Effector memory CD8-positive, alpha-beta T cell (primary cell): ENCODE data around the gene RHEB.
"Not testable (repeated sequence)": the region's sequence is repeated elsewhere in the genome, so short reads cannot be mapped to it uniquely, and the experiment has no call there.

Experiments used
- ATAC-seq: fragments of 150-1000 bp; cut with Tn5 transposase; replicated peaks from 2 replicates; pipeline ENCODE4 v1.10.0; 2021; ENCODE audit warnings: mild to moderate bottlenecking, moderate library complexity
- DNase-seq, 3 experiments: peaks; one replicate each; pipeline ENCODE4 v3.0.0; 2021
- H3K27ac Mint-ChIP-seq, 2 donors: one replicate each; pipeline ENCODE4 v1.8.0; 2022; ENCODE audit warnings: mild to moderate bottlenecking in 2 of 2, mixed read lengths in 2 of 2, moderate library complexity in 2 of 2
- H3K27me3 Mint-ChIP-seq, 2 donors: one replicate each; pipeline ENCODE4 v1.8.0; 2022; ENCODE audit warnings: mixed read lengths in 2 of 2
- H3K36me3 Mint-ChIP-seq: one replicate; pipeline ENCODE4 v1.8.0; 2022; ENCODE audit warnings: mild to moderate bottlenecking, moderate library complexity, mixed read lengths; ENCODE audit not compliant: insufficient read depth
- H3K4me1 Mint-ChIP-seq, 2 donors: one replicate each; pipeline ENCODE4 v1.8.0; 2022; ENCODE audit warnings: low read depth in 2 of 2, mixed read lengths in 2 of 2
- H3K4me3 Mint-ChIP-seq, 2 donors: one replicate each; pipeline ENCODE4 v1.8.0; 2022; ENCODE audit warnings: mild to moderate bottlenecking in 2 of 2, mixed read lengths in 2 of 2, moderate library complexity in 2 of 2
- H3K9me3 Mint-ChIP-seq, 2 donors: one replicate each; pipeline ENCODE4 v1.8.0; 2022; ENCODE audit warnings: mixed read lengths in 2 of 2

RHEB gene

DNA sequence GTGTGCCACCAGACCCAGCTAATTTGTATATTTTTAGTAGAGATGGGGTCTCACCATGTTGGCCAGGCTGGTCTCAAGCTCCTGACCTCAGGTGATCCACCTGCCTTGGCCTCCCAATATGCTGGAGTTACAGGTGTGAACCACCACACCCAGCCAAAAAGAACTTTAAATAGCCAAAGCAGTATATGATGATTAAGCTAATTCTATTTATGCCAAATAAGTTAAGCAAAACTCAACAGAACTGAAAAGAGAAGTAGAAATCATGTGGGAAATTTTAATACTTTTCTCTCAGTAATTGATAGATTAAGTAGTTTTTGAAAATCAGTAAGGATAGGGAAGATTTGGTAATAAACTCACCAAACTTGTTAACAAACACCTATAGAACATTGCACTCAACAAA is 24.5 kb upstream of the RHEB start:
- H3K4me1 Mint-ChIP-seq = peaks cover 0 to under 1% of the 10 kb centered on the region in 2 donors
- H3K36me3 Mint-ChIP-seq = peaks cover 3% of the 10 kb centered on the region
- ATAC-seq (no peak), DNase-seq (no peak)
- peaks cover 38 to 61% of the 10 kb centered on the region in 2 donors for H3K27me3 Mint-ChIP-seq
- no peak overlapping the region for H3K4me3 Mint-ChIP-seq
- H3K27ac Mint-ChIP-seq = no peak overlapping the region
- H3K9me3 Mint-ChIP-seq = no peaks in the 10 kb centered on the region

DNA sequence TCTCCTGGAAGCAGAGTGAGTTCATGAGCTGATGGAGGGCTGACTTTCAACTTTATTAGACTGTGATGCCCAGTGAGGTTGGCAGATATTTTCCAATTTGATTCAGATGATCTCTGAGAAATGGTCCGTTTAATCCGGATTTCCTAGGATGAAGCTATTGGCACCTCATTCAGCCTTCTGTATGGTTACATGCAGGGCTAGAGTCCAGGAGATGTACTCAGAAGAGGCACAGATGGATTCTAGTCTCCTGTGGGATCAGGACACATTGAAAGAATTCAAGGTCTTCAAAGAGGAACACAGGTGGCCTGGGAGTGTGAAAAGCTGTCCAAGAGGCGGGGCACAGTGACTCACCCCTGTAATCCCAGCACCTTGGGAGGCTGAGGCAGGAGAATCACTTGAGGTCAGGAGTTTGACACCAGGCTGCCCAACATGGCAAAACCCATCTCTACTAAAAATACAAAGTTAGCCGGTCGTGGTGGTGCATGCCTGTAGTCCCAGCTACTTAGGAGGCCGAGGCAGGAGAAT is 23.0 kb upstream of the RHEB start:
- no peak overlapping the region for H3K4me3 Mint-ChIP-seq

DNA sequence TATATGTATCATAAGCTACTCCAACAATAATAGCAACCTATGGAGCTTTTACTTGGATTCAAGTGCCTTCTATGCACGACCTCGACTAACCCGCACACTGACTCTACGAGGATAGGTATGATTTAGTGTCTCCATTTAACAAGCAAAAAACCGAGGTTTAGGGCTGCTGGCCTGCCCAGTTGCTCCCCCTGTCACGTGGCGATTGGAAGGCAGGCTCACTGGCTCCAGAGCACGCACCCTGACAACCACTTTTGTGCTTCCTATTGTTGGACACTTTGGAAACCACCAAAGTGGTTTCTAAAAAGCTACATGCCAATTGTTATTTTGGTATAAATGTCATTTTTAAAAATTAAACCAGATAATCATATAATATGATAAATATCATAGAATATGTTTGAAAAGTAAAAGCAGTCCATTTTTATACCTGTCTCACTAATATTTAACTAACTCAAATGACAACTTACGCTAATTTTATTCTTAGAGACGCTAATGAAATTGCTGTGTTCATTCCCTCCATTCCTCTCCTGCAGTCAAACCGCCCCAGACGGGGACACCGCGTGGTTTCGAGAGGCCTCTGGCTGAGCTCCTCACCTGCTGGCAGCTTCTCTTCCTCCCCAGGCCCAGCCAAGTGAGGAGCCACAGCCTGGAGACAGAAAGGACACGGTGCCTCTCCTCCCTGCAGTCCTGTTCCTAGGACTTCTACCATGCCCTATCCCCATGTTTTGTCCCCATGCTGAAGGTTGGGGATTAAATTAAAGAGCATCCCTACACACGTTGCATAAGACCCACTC is 22.2 kb upstream of the RHEB start:
- Mint-ChIP-seq H3K4me3 (no peak overlapping the region), H3K27ac (no peak overlapping the region), H3K9me3 (no peaks in the 10 kb centered on the region), H3K36me3 (peaks cover 3% of the 10 kb centered on the region), H3K27me3 (peaks cover 49 to 81% of the 10 kb centered on the region in 2 donors), H3K4me1 (peaks cover 2 to 5% of the 10 kb centered on the region in 2 donors)
- ATAC-seq (no peak), DNase-seq (no peak)

More for the DNA sequence above, 23.0 kb upstream of the RHEB start:
- no peak for ATAC-seq
- Mint-ChIP-seq H3K27me3 (peaks cover 45 to 74% of the 10 kb centered on the region in 2 donors), H3K9me3 (no peaks in the 10 kb centered on the region), H3K4me1 (peaks cover 0 to 2% of the 10 kb centered on the region in 2 donors), H3K27ac (no peak overlapping the region), H3K36me3 (peaks cover 3% of the 10 kb centered on the region)
- no peak for DNase-seq

DNA sequence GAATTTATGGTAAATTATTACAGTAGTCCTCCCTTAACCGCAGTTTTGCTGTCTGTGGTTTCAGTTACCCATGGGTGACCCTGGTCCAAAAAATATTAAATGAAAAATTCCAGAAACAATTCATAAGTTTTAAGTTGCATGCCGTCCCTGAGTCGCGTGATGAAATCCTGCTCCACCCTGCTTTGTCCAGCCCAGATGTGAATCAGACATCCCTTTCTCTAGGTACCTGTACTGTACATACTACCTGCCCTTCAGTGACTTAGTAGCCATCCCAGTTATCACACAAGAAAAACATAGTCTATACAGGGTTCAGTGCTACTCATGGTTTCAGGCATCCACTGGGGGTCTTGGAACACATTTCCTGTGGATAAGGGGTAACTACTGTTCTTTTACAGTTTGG is 20.5 kb upstream of the RHEB start:
- H3K27ac Mint-ChIP-seq = no peak overlapping the region
- H3K27me3 Mint-ChIP-seq = peaks cover 52 to 78% of the 10 kb centered on the region in 2 donors

DNA sequence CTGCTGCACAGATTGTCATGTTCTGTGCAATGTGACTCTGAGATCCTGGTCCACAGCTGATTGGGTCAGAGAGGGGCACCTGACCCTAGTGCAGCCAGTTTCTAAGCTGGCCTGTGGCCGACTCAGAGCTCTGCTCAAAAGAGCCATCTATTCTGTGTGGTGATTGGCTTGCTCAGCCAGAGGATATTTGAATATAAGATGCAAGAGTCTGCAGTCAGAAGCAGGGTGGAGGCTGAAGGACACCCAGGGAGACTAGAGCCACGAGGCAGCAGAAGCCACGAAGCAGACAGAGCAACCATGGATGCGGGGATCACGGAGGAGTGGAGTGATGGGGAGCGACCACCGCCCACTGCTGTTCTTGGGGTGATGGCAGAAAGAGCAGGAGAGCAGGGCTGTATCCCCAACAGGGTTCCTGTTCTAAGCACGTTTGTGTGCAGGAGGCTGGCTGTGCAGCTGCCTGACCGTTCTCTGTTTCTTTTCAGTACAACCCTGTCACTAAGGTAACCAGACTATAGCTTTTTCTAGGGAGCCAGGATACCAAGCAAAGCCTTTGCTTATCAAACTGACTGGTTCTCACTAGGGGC is 19.5 kb upstream of the RHEB start:
- Mint-ChIP-seq H3K4me1 (peaks cover 2 to 8% of the 10 kb centered on the region in 2 donors), H3K27me3 (peaks cover 43 to 71% of the 10 kb centered on the region in 2 donors), H3K27ac (no peak overlapping the region), H3K9me3 (no peaks in the 10 kb centered on the region), H3K36me3 (peaks cover 3% of the 10 kb centered on the region), H3K4me3 (no peak overlapping the region)
- DNase-seq (no peak), ATAC-seq (no peak)

More for the DNA sequence above, 20.5 kb upstream of the RHEB start:
- peaks cover 3% of the 10 kb centered on the region for H3K36me3 Mint-ChIP-seq
- peaks cover 2 to 8% of the 10 kb centered on the region in 2 donors for H3K4me1 Mint-ChIP-seq
- no peaks in the 10 kb centered on the region for H3K9me3 Mint-ChIP-seq
- DNase-seq = no peak
- no peak for ATAC-seq
- no peak overlapping the region for H3K4me3 Mint-ChIP-seq

DNA sequence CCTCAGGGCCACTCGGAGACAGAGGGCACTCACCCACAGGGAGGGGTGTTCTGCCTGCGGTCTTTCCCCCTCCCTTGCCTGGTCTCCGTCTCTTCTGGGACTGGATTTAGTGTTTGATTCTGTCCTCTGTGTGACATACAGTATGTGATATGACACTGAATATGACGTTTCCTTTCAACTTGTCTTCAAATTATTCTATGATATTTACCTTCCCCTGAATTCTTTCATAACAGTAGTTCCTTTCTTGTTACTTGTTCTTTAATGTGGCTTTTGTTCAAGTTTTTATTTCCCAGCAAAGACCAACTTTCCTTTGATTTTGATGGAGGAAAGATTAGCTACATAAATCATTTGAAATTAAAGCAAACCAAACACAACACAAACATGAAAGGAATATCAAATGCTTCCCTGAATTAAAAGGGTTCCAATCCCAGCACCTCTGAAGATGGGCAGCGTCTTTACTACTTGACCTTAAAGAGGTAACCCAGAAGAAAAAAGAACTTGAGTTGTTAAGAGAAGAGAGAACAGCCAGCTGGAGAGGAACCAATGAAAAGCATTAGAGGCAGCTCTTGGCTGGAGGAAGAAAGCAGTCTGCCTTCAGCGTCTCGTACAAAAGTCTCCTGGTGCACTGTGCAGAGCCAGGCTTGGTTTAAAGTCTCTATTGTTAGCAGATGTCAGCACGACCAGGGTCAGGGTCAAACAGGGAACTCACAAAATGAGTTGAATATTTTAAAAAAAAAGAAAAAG is 18.3 kb upstream of the RHEB start:
- DNase-seq (no peak), ATAC-seq (no peak)
- Mint-ChIP-seq H3K27ac (no peak overlapping the region), H3K4me1 (peaks cover 2 to 8% of the 10 kb centered on the region in 2 donors), H3K36me3 (peaks cover 3% of the 10 kb centered on the region), H3K4me3 (no peak overlapping the region), H3K27me3 (peaks cover 43 to 63% of the 10 kb centered on the region in 2 donors), H3K9me3 (no peaks in the 10 kb centered on the region)

DNA sequence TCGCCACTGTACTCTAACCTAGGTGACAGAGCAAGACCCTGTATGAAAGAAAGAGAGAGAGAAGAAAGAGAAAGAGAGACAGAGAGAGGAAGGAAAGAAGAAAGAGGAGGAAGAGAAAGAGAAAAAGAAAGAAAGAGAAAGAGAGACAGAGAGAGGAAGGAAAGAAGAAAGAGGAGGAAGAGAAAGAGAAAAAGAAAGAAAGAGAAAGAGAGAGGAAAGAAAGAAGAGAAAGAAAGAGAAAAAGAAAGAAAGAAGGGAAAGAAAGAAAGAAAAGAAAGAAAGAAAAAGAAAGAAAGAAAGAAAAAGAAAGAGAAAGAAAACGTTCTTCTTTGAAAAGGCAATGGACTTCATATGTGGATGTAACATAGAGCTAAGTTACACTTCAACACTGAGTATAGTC is 16.5 kb upstream of the RHEB start:
- not testable (repeated sequence) for ATAC-seq, H3K36me3 Mint-ChIP-seq

DNA sequence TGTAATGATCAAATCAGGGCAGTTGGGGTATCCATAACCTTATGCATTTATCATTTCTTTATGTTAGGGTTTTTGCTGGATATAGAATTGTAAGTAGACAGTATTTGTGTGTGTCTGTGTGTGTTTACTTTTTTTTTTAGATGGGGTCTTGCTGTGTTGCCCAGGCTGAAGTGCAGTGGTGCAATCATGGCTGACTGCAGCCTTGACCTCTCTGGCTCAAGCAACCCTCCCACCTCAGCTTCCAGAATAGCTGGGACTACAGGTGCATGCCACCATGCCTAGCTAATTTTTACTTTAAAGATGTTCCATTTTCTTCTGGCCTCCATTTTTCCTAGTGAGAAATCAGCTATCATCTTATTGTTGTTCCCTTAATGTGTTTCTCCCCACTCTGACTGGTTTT is 10.1 kb upstream of the RHEB start:
- Mint-ChIP-seq H3K27me3 (peaks cover 0 to 8% of the 10 kb centered on the region in 2 donors), H3K9me3 (peaks cover 0 to 5% of the 10 kb centered on the region in 2 donors), H3K4me3 (no peak overlapping the region), H3K27ac (no peak overlapping the region), H3K36me3 (no peaks in the 10 kb centered on the region), H3K4me1 (no peaks in the 10 kb centered on the region)
- no peak for ATAC-seq
- no peak for DNase-seq

More for the DNA sequence above, 16.5 kb upstream of the RHEB start:
- peaks cover 34 to 47% of the 10 kb centered on the region in 2 donors for H3K27me3 Mint-ChIP-seq
- H3K27ac Mint-ChIP-seq, H3K9me3 Mint-ChIP-seq, DNase-seq, H3K4me1 Mint-ChIP-seq, H3K4me3 Mint-ChIP-seq: not testable (repeated sequence)

DNA sequence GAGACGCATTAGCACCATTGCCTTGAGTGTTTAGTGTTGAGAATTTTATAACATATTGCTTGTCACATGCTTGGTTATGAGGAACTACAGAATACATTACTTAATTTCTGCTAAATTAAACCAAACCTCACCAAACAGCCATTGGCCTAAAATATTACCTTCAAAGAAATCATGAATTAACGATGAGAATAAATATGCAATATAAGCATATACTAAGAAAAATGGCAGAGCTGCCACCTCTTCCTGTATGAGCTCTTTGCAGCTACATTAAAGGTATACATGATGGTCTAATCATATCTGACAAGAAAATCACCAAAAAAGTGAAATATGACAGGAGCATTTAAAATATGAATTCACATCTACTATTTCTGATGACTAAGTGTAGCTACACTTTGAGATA is 5.2 kb upstream of the RHEB start:
- no peak for ATAC-seq
- Mint-ChIP-seq H3K27me3 (peaks cover 0 to 8% of the 10 kb centered on the region in 2 donors), H3K27ac (no peak overlapping the region), H3K9me3 (peaks cover 0 to 2% of the 10 kb centered on the region in 2 donors), H3K4me1 (peaks cover 3 to 4% of the 10 kb centered on the region in 2 donors), H3K4me3 (no peak overlapping the region), H3K36me3 (peaks cover 4% of the 10 kb centered on the region)
- DNase-seq = no peak

DNA sequence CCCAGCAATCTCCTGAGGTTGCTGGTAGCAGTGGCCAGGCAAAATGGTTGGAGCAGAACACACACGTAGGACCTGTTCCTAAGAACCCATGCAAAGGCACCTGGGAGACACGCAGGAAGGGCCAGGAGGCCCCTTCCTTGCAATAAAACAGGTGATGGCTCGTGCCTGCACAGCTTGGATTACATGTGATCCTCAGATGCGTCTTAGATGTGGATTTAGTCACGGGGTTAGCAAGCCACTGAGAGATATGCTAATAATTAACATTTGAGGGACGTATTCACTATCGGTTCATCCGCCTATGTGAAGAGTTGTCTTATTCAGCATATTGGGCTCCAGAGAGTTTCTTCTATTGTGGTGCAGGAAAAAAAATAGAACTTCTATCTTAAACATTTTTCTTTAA is 4.6 kb upstream of the RHEB start:
- Mint-ChIP-seq H3K4me3 (no peak overlapping the region), H3K27ac (no peak overlapping the region), H3K4me1 (peaks cover 3 to 5% of the 10 kb centered on the region in 2 donors), H3K9me3 (no peaks in the 10 kb centered on the region), H3K36me3 (peaks cover 9% of the 10 kb centered on the region), H3K27me3 (peaks cover 0 to 8% of the 10 kb centered on the region in 2 donors)
- ATAC-seq = no peak
- DNase-seq = no peak

DNA sequence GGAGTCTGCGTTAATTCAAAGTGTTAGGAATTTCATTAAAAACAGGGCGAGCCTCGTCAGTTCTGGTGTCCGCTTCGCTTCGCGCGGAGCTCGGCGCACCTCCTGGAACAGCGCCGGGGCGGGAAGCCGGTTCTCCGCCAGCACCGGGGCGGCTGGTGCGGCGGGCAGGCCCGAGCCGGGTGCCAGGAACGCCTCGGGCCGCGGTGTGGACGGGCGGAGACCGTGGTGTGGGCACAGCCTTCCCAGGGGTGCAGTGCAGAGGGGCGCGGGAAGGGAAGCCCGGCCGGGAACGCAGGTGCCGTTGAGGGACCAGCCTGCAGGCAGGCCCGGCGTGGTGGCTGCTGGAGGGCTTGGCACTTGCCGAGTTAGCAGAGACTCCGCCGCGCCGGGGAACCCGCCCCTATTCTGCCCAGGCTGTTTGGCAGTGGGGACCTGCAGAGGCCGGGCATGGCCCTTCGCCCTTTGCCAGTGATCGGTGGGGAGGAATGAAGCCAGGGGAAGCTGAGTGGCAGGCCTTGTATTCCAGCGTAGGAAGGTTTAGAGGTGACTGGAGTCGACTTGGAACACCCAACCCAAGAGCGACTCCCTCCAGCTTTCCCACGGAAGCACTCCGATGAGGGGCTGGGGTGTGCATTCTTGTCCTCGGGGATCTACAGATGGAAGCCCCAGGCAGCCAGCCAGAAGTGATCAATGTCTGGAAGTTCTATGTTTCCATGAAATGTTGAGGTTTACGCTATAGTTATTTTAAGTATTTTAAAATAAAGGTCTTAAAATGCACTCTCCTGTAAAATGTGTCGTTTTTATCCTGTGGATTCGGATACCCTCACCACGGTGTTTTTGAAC is 945 bp upstream of the RHEB start:
- Mint-ChIP-seq H3K27ac (peak overlapping the region; percentile 97 to 98), H3K27me3 (no peaks in the 10 kb centered on the region), H3K36me3 (peaks cover 34% of the 10 kb centered on the region), H3K4me1 (peaks cover 26 to 35% of the 10 kb centered on the region in 2 donors), H3K4me3 (peak overlapping the region; percentile 85 to 91), H3K9me3 (no peaks in the 10 kb centered on the region)
- DNase-seq (peak in 2 of 3 experiments; percentile 14 to 24), ATAC-seq (no peak)

DNA sequence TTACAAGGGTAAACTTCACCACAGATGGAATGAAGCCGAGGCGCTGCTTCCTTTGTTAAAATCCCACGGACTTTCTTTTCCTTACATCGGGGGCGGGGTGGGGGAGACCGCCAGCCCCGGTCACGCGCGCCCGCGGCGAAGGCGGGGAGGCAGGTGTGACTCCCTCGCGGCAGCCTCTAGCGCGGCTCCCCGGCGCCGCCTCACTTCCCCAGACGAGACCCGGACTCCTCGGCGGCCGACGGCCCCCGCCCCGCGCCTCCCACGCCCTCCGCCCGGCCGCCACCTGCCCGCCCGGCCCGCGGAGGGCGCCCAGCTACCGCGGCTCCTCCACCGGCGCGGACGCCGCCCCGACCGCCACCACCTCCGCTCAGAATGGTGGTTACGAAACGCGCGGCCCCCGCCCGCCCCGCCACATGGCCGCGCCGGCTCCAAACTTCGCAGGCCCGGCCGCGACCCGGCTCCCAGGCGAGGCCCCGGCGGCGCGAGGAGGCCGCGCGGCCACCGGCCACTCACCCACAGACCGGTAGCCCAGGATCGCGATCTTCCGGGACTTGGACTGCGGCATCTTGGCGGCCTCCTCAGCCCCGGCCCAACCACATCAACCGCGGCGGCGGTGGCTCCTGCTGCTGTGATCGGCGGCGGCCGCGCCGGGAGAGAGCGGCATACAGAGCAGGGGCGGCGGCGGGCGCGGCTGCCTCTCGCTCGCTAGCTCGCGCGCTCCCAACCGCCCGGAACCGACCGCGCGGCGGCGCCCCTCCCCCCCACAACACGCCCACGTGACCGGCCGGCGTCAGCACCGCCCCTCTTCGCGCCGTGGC is 539 bp downstream of the RHEB start:
- Mint-ChIP-seq H3K27ac (peak overlapping the region; percentile 97 to 98), H3K4me1 (peaks cover 34 to 49% of the 10 kb centered on the region in 2 donors), H3K4me3 (peak overlapping the region; percentile 85 to 91), H3K36me3 (peaks cover 34% of the 10 kb centered on the region)
- DNase-seq (peak; percentile 50 to 57 (median 54)), ATAC-seq (peak; percentile 57)
- not testable (repeated sequence) for H3K27me3 Mint-ChIP-seq, H3K9me3 Mint-ChIP-seq
